ENCODE data around the gene FASN. TPM values are rescaled to one million over a fixed set of nuclear protein-coding genes. Genes with fewer than 3 reads are reported as not detected.

The FASN gene
- total and polyA plus RNA-seq, 2 of the 4 experiments (the other 2 are of a cell fraction), result 12.4 to 56.0 TPM

GRCh38 chr17:82034371-82035011, 63.5 kb downstream of the FASN start:
- Histone ChIP-seq H3K56ac (ENCODE audit: extremely low read depth, insufficient read depth, low read length) (no peak overlapping the region), H2BK20ac (ENCODE audit: low read depth, low read length) (no peak overlapping the region), H3K18ac (ENCODE audit: low read depth, low read length) (no peak overlapping the region), H2AK5ac (ENCODE audit: low read depth, low read length) (no peak overlapping the region), H2BK15ac (ENCODE audit: low read depth, low read length) (no peak overlapping the region), H3K9me3 (ENCODE audit: control insufficient read depth, insufficient read depth, low read length) (no peaks in the 10 kb centered on the region), H3K9ac (ENCODE audit: low read depth, low read length) (no peak overlapping the region), H4K91ac (ENCODE audit: insufficient read depth, low read depth, low read length) (no peak overlapping the region), H3K9me1 (ENCODE audit: insufficient read depth, low read length) (0 out of 2 replicates have a peak, but pooled peaks cover 7% of the 10 kb centered on the region), H3K27ac (ENCODE audit: insufficient read depth, low read length) (no peak overlapping the region), H3K14ac (replicated peaks; ENCODE audit: low read depth, low read length) (no peak overlapping the region), H3K36me3 (ENCODE audit: control insufficient read depth, insufficient read depth, low read length) (no peaks in the 10 kb centered on the region), H2AK9ac (replicated peaks; ENCODE audit: low read depth, low read length, poor library complexity) (no peak overlapping the region), H3K23ac (ENCODE audit: low read depth, low read length) (no peak overlapping the region), H2BK120ac (ENCODE audit: low read depth, low read length) (no peak overlapping the region), H2AFZ (replicated peaks; ENCODE audit: low read length, poor library complexity) (no peak overlapping the region), H3K4me2 (ENCODE audit: low read depth, low read length) (no peak overlapping the region), H3K4ac (ENCODE audit: low read depth, low read length) (no peak overlapping the region), H3K4me3 (ENCODE audit: insufficient read depth, low read depth, low read length) (no peak overlapping the region), H4K5ac (ENCODE audit: low read depth, low read length) (no peak overlapping the region), H3K27me3 (ENCODE audit: control insufficient read depth, insufficient read depth, low read length) (no peaks in the 10 kb centered on the region), H3K4me1 (ENCODE audit: control insufficient read depth, insufficient read depth, low read length) (peaks cover 11% of the 10 kb centered on the region), H3K79me1 (ENCODE audit: low read depth in 1 of 2, low read length in 2 of 2) (peaks cover 7 to 12% of the 10 kb centered on the region in 2 experiments), H4K20me1 (ENCODE audit: insufficient read depth, low read length) (peaks cover 5% of the 10 kb centered on the region), H4K8ac (ENCODE audit: low read depth in 2 of 2, low read length in 2 of 2) (no peak overlapping the region), H2BK5ac (ENCODE audit: low read depth, low read length, poor library complexity, severe bottlenecking) (no peak overlapping the region)
- CTCF ChIA-PET, result no interaction called here
- no TSS peak for BruUV-seq (replicated peaks)
- DNase-seq (no peak), ATAC-seq (ENCODE audit: low read depth) (no peak)
- no peak for TF ChIP-seq BHLHE40 (IDR thresholded peaks at IDR 0.05; ENCODE audit: low read depth, low read length)
- no peak for TF ChIP-seq ELK1 (IDR thresholded peaks at IDR 0.05; ENCODE audit: borderline replicate concordance, low read depth, low read length)
- no peak for TF ChIP-seq MXI1 (IDR thresholded peaks at IDR 0.05; ENCODE audit: borderline replicate concordance, low read depth, low read length)
- TF ChIP-seq NFE2L2 (IDR thresholded peaks at IDR 0.05; ENCODE audit: low read depth, low read length), result no peak
- TF ChIP-seq CHD1 (IDR thresholded peaks at IDR 0.05; ENCODE audit: low read depth, low read length), result no peak
- TF ChIP-seq USF2 (IDR thresholded peaks at IDR 0.05; ENCODE audit: low read depth, low read length), result no peak
- TF ChIP-seq MAZ (IDR thresholded peaks at IDR 0.05; ENCODE audit: borderline replicate concordance, low read depth, low read length), result no peak
- no peak for TF ChIP-seq RCOR1 (IDR thresholded peaks at IDR 0.05; ENCODE audit: insufficient replicate concordance, low read length)
- no peak for TF ChIP-seq POLR2A (IDR thresholded peaks at IDR 0.05; ENCODE audit: low read depth, low read length)
- no peak for TF ChIP-seq CEBPB (IDR thresholded peaks at IDR 0.05; ENCODE audit: low read depth, low read length)
- no peak for TF ChIP-seq FOS (IDR thresholded peaks at IDR 0.05; ENCODE audit: low read depth, low read length)
- no peak for TF ChIP-seq CTCF (conservative IDR thresholded peaks at IDR 0.05; ENCODE audit: low read depth, low read length)
- no peak for TF ChIP-seq MAFK (IDR thresholded peaks at IDR 0.05; ENCODE audit: low read depth, low read length)
- no peak for TF ChIP-seq SMC3 (IDR thresholded peaks at IDR 0.05; ENCODE audit: low read depth, low read length)
- TF ChIP-seq RFX5 (IDR thresholded peaks at IDR 0.05; ENCODE audit: low read depth, low read length), result no peak
- no peak for TF ChIP-seq RAD21 (IDR thresholded peaks at IDR 0.05; ENCODE audit: low read length)
- WGBS, 2 experiments (ENCODE audit: extremely low coverage in 2 of 2, insufficient read length in 1 of 2), result 45% methylated on average over 4 of the region's 23 CpGs; no CpG with 5 or more reads in 1 of the 2 experiments
- POLR2A ChIA-PET (ENCODE audit: unreplicated experiment), result no interaction called here
- dilution Hi-C loops (cut with HindIII; ENCODE audit: low sequenced_read_pairs, unreplicated experiment), result no loop called here
- in situ Hi-C loops (cut with MboI; ENCODE audit: low sequenced_read_pairs), result loop anchor here (5.0 kb wide), 1 partner anchor 123 kb away; no protein-coding TSS in a partner anchor
- intact Hi-C loops (cut with micrococcal nuclease), result loop anchor here (10.0 kb wide), 1 partner anchor 290 kb away; no protein-coding TSS in a partner anchor
